Stimulated activated naive B cell treated with anti-CD40 and anti-IgM and Interleukin-4, amounts not matched to agents 10 μg/mL and 1 μg/mL and 100 μg/mL, for 72 hours (primary cell): ENCODE data around the gene KDM2B.
"Not testable (repeated sequence)": the region's sequence is repeated elsewhere in the genome, so short reads cannot be mapped to it uniquely, and the experiment has no call there.

ENCODE experiments used
- ATAC-seq, 2 donors: fragments of 150-1000 bp; cut with Tn5 transposase; replicated peaks; 2 replicates each; pipeline ENCODE4 v1.10.0; 2021; ENCODE audit warnings: moderate library complexity in 1 of 2
- DNase-seq: peaks from one replicate; pipeline ENCODE4 v3.0.0; 2021
- H3K27ac Mint-ChIP-seq: one replicate; pipeline ENCODE4 v1.8.0; 2022; ENCODE audit warnings: mild to moderate bottlenecking, mixed read lengths
- H3K27me3 Mint-ChIP-seq, 2 donors: one replicate each; pipeline ENCODE4 v1.8.0; 2022; ENCODE audit warnings: mixed read lengths in 2 of 2
- H3K36me3 Mint-ChIP-seq, 2 donors: one replicate each; pipeline ENCODE4 v1.8.0; 2022; ENCODE audit warnings: mixed read lengths in 2 of 2, mild to moderate bottlenecking in 1 of 2
- H3K4me1 Mint-ChIP-seq, 2 donors: one replicate each; pipeline ENCODE4 v1.8.0; 2022; ENCODE audit warnings: mixed read lengths in 2 of 2, mild to moderate bottlenecking in 1 of 2
- H3K4me3 Mint-ChIP-seq, 2 donors: one replicate each; pipeline ENCODE4 v1.8.0; 2022; ENCODE audit warnings: mild to moderate bottlenecking in 2 of 2, mixed read lengths in 2 of 2, moderate library complexity in 1 of 2
- H3K9me3 Mint-ChIP-seq, 2 donors: one replicate each; pipeline ENCODE4 v1.8.0; 2022; ENCODE audit warnings: mixed read lengths in 2 of 2, mild to moderate bottlenecking in 1 of 2

Gene KDM2B

GRCh38 chr12:121503395-121503794, 77.4 kb downstream of the KDM2B start:
- Mint-ChIP-seq H3K9me3 (no peaks in the 10 kb centered on the region), H3K36me3 (peaks cover 39 to 47% of the 10 kb centered on the region in 2 donors), H3K27ac (peak overlapping the region; percentile 84), H3K27me3 (no peaks in the 10 kb centered on the region), H3K4me1 (peaks cover 11 to 23% of the 10 kb centered on the region in 2 donors), H3K4me3 (no peak overlapping the region)
- no peak for ATAC-seq
- no peak for DNase-seq

GRCh38 chr12:121501946-121502345, 78.9 kb downstream of the KDM2B start:
- peaks cover 29 to 40% of the 10 kb centered on the region in 2 donors for H3K36me3 Mint-ChIP-seq
- ATAC-seq = no peak

GRCh38 chr12:121499929-121500793, 80.7 kb downstream of the KDM2B start:
- H3K27me3 Mint-ChIP-seq = no peaks in the 10 kb centered on the region
- peaks cover 10 to 41% of the 10 kb centered on the region in 2 donors for H3K4me1 Mint-ChIP-seq
- peak overlapping the region in 1 of 2 donors; percentile 27 for H3K4me3 Mint-ChIP-seq
- no peaks in the 10 kb centered on the region for H3K9me3 Mint-ChIP-seq
- peaks cover 30 to 41% of the 10 kb centered on the region in 2 donors for H3K36me3 Mint-ChIP-seq
- DNase-seq = peak; percentile 31
- H3K27ac Mint-ChIP-seq = peak overlapping the region; percentile 51
- peak; percentile 85 to 88 for ATAC-seq

More at GRCh38 chr12:121501946-121502345, 78.9 kb downstream of the KDM2B start:
- H3K27ac Mint-ChIP-seq = no peak overlapping the region
- peaks cover 9 to 28% of the 10 kb centered on the region in 2 donors for H3K4me1 Mint-ChIP-seq
- DNase-seq = no peak
- H3K9me3 Mint-ChIP-seq = no peaks in the 10 kb centered on the region
- H3K27me3 Mint-ChIP-seq = no peaks in the 10 kb centered on the region
- H3K4me3 Mint-ChIP-seq = no peak overlapping the region

GRCh38 chr12:121495746-121496145, 85.1 kb downstream of the KDM2B start:
- H3K27me3 Mint-ChIP-seq = no peaks in the 10 kb centered on the region
- no peak overlapping the region for H3K4me3 Mint-ChIP-seq
- H3K9me3 Mint-ChIP-seq = no peaks in the 10 kb centered on the region
- peaks cover 22 to 53% of the 10 kb centered on the region in 2 donors for H3K4me1 Mint-ChIP-seq
- DNase-seq = no peak
- H3K27ac Mint-ChIP-seq = no peak overlapping the region
- ATAC-seq = no peak
- peaks cover 37 to 57% of the 10 kb centered on the region in 2 donors for H3K36me3 Mint-ChIP-seq

- H3K36me3 Mint-ChIP-seq = peaks cover 42 to 60% of the 10 kb centered on the region in 2 donors
- H3K27me3 Mint-ChIP-seq = no peaks in the 10 kb centered on the region
- no peaks in the 10 kb centered on the region for H3K9me3 Mint-ChIP-seq
- DNase-seq (no peak), ATAC-seq (peak; percentile 53 to 71)
- peaks cover 21 to 50% of the 10 kb centered on the region in 2 donors for H3K4me1 Mint-ChIP-seq
- no peak overlapping the region for H3K27ac Mint-ChIP-seq
- H3K4me3 Mint-ChIP-seq = no peak overlapping the region
Measured at GRCh38 chr12:121494093-121494787, 86.6 kb downstream of the KDM2B start.

GRCh38 chr12:121490401-121491281, 90.2 kb downstream of the KDM2B start:
- DNase-seq = no peak
- H3K36me3 Mint-ChIP-seq = peaks cover 41 to 56% of the 10 kb centered on the region in 2 donors
- H3K27ac Mint-ChIP-seq = peak overlapping the region; percentile 47
- peak; percentile 60 to 78 for ATAC-seq
- no peaks in the 10 kb centered on the region for H3K9me3 Mint-ChIP-seq
- peaks cover 24 to 44% of the 10 kb centered on the region in 2 donors for H3K4me1 Mint-ChIP-seq
- no peaks in the 10 kb centered on the region for H3K27me3 Mint-ChIP-seq
- peak overlapping the region; percentile 2 to 22 for H3K4me3 Mint-ChIP-seq

GRCh38 chr12:121489874-121490273, 90.9 kb downstream of the KDM2B start:
- no peaks in the 10 kb centered on the region for H3K27me3 Mint-ChIP-seq
- peaks cover 38 to 56% of the 10 kb centered on the region in 2 donors for H3K36me3 Mint-ChIP-seq
- H3K4me1 Mint-ChIP-seq = peaks cover 26 to 39% of the 10 kb centered on the region in 2 donors
- DNase-seq (no peak), ATAC-seq (no peak)
- no peak overlapping the region for H3K4me3 Mint-ChIP-seq
- H3K9me3 Mint-ChIP-seq = no peaks in the 10 kb centered on the region
- H3K27ac Mint-ChIP-seq = no peak overlapping the region

- ATAC-seq (no peak), DNase-seq (no peak)
- peaks cover 46 to 58% of the 10 kb centered on the region in 2 donors for H3K36me3 Mint-ChIP-seq
- H3K27me3 Mint-ChIP-seq = no peaks in the 10 kb centered on the region
- no peak overlapping the region for H3K27ac Mint-ChIP-seq
- peaks cover 14 to 22% of the 10 kb centered on the region in 2 donors for H3K4me1 Mint-ChIP-seq
- no peak overlapping the region for H3K4me3 Mint-ChIP-seq
- peaks cover 0 to 2% of the 10 kb centered on the region in 2 donors for H3K9me3 Mint-ChIP-seq
Measured at GRCh38 chr12:121484967-121485366, 95.9 kb downstream of the KDM2B start.

GRCh38 chr12:121484564-121484963, 96.3 kb downstream of the KDM2B start:
- H3K27me3 Mint-ChIP-seq, H3K27ac Mint-ChIP-seq, DNase-seq, ATAC-seq, H3K4me3 Mint-ChIP-seq, H3K9me3 Mint-ChIP-seq: not testable (repeated sequence)
- H3K36me3 Mint-ChIP-seq = peaks cover 46 to 58% of the 10 kb centered on the region in 2 donors
- H3K4me1 Mint-ChIP-seq = peaks cover 15 to 22% of the 10 kb centered on the region in 2 donors

- DNase-seq (no peak), ATAC-seq (no peak)
- Mint-ChIP-seq H3K27me3 (no peaks in the 10 kb centered on the region), H3K9me3 (peaks cover 0 to 2% of the 10 kb centered on the region in 2 donors), H3K4me3 (no peak overlapping the region), H3K4me1 (peaks cover 15 to 22% of the 10 kb centered on the region in 2 donors), H3K27ac (no peak overlapping the region), H3K36me3 (peaks cover 47 to 58% of the 10 kb centered on the region in 2 donors)
Measured at GRCh38 chr12:121483949-121484348, 96.9 kb downstream of the KDM2B start.

GRCh38 chr12:121476477-121476876, 104.3 kb downstream of the KDM2B start:
- DNase-seq (no peak), ATAC-seq (no peak)
- Mint-ChIP-seq H3K9me3 (no peaks in the 10 kb centered on the region), H3K27ac (no peak overlapping the region), H3K4me1 (peaks cover 9 to 11% of the 10 kb centered on the region in 2 donors), H3K4me3 (no peak overlapping the region), H3K36me3 (peaks cover 40 to 47% of the 10 kb centered on the region in 2 donors), H3K27me3 (no peaks in the 10 kb centered on the region)

GRCh38 chr12:121475279-121475678, 105.5 kb downstream of the KDM2B start:
- no peak overlapping the region for H3K27ac Mint-ChIP-seq
- H3K4me3 Mint-ChIP-seq = no peak overlapping the region
- DNase-seq = no peak
- peaks cover 14 to 22% of the 10 kb centered on the region in 2 donors for H3K4me1 Mint-ChIP-seq
- ATAC-seq = no peak
- H3K36me3 Mint-ChIP-seq = peaks cover 32 to 41% of the 10 kb centered on the region in 2 donors
- no peaks in the 10 kb centered on the region for H3K9me3 Mint-ChIP-seq
- H3K27me3 Mint-ChIP-seq = no peaks in the 10 kb centered on the region

- ATAC-seq (no peak), DNase-seq (no peak)
- H3K9me3 Mint-ChIP-seq = no peaks in the 10 kb centered on the region
- H3K27me3 Mint-ChIP-seq = no peaks in the 10 kb centered on the region
- peaks cover 14 to 43% of the 10 kb centered on the region in 2 donors for H3K4me1 Mint-ChIP-seq
- no peak overlapping the region for H3K27ac Mint-ChIP-seq
- H3K36me3 Mint-ChIP-seq = peaks cover 13 to 29% of the 10 kb centered on the region in 2 donors
- no peak overlapping the region for H3K4me3 Mint-ChIP-seq
Measured at GRCh38 chr12:121472150-121472905, 108.5 kb downstream of the KDM2B start.
